HG02759 (cell line): Measurements from ENCODE around the gene PRMT5.

ENCODE experiments used
- ATAC-seq: cut with Tn5 transposase; IDR thresholded peaks from one replicate; pipeline ENCODE4 v1.9.1; 2021; ENCODE audit warnings: mild to moderate bottlenecking, moderate library complexity; ENCODE audit not compliant: unreplicated experiment

The PRMT5 gene

GRCh38 chr14:22898302-22899090 lies 30.7 kb downstream of the PRMT5 start:
- no peak for ATAC-seq

- no peak for ATAC-seq
These were observed 31.8 kb downstream of the PRMT5 start for GRCh38 chr14:22897357-22897756.

DNA sequence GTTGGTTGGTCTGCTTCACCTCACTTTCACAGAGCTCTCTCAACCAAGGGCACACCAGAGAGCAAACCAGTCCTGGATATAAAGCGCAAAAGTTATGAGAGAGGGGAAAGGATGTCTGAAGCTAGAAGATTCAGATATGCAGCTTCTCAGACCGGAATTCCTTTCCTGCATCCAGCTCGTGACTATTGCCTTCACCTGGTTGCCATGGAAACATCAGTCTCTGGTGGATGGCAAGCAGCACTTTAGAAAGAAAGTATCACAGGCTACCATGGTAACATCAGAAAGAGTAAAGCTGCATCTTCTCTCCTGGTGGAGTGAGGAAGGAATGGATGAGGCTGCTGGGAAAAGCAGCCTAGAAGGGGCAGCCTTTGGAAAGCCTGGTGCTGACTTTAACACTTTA lies 32.4 kb downstream of the PRMT5 start:
- ATAC-seq, result no peak

DNA sequence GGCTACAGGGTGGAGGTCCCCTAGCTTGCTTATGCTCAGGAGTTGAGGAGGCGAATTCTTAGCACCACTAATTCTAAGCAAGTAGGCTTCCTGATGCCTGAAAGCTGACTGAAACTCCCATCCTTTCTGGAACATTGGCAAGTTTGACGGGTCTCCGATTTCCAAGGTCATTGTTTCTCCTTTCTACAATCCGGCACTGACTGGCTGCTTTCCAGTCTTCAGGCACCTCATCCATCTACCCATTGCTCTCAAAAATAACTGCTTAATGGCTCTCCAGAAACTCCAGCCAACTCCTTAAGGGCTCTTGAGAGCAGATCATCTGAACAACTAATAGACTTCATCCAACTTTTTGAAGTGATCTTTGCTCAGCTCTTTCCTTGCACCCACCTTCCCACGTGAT lies 32.8 kb downstream of the PRMT5 start:
- ATAC-seq, result no peak

DNA sequence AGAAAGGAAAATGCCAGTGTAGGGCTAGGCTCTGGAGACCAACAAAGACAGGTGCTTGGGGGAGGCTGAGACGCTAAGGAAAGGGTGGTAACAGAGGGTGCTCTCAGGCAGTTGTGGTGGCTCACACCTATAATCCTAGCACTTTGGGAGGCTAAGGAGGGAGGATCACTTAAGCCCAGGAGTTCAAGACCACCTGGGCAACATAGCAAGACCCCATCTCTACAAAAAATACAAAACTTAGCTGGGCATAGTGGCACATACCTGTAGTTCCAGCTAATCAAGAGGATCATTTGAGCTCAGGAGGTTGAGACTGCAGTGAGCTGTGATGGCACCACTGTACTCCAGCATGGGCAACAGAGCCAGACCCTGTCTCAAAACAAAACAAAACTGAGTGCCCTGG lies 33.8 kb downstream of the PRMT5 start:
- no peak for ATAC-seq

GRCh38 chr14:22893706-22894105 lies 35.5 kb downstream of the PRMT5 start:
- ATAC-seq, result no peak

DNA sequence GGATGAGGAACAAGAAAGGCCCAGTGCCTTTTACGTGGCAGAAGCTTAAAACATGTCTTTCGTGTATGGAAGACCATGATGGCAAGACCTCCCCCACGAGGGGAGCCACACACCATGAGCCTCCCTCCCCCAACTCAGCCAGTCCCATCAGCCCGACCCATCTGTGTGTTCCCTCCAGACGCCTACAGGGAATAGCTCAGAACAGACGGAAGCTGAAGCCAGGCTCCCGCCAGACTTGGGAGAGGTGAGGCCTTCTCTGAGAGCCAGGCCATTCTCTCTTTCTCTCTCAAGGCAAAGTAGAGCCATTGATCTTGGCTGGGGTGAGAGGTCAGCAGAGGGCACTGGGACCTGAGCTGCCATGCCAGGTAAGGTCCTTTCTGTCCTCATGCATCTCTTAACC lies 36.7 kb downstream of the PRMT5 start:
- no peak for ATAC-seq

DNA sequence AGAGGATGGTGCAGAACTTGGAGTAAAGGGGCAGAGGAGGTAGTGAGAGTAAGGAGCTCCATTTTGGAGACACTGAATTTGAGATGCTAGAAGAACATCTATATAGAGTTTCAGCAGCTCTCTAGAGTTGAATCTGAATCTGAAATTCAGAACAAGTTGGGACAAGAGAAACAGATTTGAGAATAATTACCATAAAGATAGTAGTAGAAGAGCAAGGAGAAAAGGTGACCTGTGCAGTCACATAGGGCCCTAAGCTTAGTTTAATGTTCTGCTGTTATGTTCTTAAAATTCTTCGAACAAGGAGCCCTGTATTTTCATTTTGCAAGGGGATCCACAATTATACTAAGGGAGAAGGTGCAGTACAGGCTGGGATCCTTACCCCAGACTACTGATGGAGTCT lies 38.8 kb downstream of the PRMT5 start:
- no peak for ATAC-seq

- no peak for ATAC-seq
These were observed 40.5 kb downstream of the PRMT5 start for GRCh38 chr14:22888662-22889061.

GRCh38 chr14:22887990-22888378 lies 41.2 kb downstream of the PRMT5 start:
- ATAC-seq, result peak; percentile 52

DNA sequence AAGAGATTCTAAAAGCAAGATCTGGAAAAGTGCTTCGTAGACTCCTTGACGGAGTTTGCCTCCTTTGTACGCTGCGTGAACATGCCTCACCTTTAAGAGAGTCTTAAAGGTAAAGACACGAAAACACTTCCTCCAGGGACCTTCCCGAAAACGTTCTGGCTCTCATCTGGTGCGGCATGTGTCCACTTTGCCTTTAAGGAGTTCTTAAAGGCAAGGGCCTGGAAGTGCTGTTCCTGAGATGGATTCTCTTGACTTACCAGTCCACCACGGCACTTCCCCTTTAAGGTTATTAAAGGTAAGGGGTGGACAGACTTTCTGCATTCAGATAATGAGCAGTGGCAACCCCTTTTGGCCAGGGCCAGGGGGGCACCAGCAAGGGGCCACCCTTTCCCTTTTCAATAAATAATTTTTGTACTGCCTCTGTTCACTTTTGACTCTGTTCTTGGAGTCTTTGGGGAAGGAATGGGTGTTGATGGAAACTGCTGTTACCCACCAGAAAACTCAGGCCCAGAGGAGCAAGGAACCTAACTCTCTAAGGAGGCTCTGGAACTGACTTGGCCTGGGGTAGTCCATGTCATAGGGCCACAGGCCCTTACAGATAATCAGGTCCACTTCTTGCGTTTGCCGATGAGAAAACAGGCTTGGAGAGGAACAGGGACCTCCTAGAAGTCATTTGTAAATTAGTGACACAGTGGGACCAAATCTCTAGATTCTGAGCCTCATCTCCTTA lies 41.8 kb downstream of the PRMT5 start:
- peak; percentile 32 for ATAC-seq

- peak; percentile 69 for ATAC-seq
These were observed 42.5 kb downstream of the PRMT5 start for GRCh38 chr14:22886500-22887259.

DNA sequence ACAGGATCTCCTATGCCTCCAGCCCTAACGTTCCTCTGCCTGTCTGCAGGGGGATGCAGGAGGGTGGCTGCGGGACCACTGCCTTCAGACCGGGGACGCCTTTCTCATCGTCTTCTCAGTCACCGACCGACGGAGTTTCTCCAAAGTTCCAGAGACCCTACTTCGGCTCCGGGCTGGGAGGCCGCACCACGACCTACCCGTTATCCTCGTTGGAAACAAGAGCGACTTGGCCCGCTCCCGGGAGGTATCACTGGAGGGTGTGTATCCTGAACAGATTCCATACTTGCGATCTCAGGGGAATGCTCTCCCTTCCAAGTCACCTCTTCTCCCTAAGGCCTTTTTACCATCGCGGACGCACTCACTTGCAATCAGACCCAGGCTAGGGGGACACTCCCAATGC lies 43.2 kb downstream of the PRMT5 start:
- no peak for ATAC-seq

DNA sequence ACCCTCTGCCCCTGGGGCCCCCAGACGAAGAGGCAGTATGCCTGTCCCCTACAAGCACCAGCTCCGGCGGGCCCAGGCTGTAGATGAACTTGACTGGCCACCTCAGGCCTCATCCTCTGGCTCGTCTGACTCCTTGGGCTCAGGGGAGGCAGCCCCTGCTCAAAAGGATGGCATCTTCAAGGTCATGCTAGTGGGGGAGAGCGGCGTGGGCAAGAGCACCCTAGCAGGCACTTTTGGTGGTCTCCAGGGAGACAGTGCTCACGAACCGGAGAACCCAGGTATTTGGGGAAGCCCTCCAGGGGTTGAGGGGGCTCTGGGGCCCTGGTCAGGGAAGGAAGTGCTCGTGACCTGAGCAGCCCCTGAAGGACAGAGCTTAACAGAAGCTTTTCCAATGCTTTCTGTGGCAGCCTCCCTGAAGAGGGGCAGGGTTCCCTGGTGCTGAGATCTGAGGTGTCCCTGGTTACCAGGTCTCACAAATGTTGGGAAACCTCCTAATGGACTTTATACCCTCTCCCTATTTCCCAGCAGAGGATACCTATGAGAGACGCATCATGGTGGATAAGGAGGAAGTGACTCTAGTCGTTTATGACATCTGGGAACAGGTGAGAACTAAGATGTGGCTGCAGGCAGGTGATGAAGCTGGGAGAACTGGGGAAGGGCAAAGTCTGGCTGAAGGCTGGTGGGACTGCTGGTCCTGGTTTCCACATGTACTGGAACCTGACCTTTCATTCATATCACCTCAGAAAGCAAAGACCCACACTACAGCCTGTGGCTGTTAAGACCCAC lies 44.2 kb downstream of the PRMT5 start:
- ATAC-seq, result no peak

DNA sequence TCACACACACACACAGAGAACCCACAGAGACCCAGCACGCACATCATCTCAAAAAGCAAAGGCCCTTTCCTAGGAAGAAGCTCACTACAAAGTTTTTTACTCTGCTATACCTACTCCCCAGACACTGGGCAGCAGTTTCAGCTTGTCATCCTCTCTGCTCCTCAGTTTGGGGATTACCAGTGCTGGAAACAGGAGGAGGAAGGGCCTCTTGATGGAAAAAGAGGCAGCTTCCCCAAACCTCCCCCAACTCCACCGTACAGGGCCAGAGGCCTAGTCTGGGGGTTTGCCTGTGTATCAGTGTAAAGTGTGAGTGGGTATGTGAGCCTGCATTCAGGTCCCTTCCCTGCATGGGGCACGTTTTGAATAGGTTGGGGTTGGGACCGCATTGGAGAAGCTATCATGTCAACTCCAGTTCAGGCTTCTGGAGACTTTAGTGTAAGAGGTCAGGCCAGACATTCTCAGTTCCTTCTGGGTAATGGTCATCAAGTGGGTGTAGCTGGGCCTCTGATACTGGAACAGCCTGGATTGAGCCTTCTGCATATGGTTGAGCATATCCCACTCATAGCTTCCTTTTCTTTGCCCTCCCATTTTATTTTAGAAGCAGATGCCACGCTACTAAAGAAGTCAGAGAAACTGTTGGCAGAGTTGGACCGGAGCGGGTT lies 45.0 kb downstream of the PRMT5 start:
- ATAC-seq, result no peak

DNA sequence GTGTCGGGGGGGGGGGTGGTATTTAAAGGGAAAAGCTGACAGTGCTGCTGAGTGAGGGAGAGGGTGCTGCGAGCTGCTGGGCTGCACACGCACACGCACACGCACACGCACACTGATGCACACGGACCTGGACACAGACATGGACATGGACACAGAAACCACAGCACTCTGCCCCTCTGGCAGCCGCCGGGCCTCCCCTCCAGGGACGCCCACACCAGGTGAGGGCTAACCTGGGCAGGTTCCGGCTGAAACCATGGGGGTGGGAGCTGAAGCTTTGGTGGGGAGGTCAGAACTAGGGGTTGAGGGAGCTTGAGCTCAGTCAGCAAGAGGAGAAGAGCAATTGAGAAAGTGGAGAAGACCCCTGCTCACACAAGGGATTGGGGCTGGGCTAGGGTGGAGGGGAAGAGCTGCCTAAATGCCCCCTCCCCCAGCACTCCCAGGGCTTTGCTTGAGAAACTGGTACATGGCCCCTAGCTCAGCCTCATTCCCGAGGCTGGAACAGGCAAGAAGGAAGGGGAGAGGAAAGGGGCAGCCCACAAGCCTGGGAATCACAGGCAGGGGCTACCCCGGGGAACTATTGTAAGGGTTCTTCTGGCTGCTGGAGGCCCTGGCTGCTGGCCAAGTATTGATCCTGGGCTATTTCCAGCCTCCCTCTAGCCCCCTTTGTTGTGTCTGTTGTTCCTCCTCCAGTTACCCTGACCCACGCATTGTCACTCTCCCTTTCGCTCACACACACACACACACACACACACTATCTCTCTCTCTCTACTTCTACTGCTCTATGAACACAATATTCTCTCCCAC lies 45.8 kb downstream of the PRMT5 start, which contains the start of gene REM2:
REM2 (plus strand) TSS at position 50 of the 804 bp plus-strand sequence; CDS start at position 116, 66 bp downstream.
- ATAC-seq, result no peak

DNA sequence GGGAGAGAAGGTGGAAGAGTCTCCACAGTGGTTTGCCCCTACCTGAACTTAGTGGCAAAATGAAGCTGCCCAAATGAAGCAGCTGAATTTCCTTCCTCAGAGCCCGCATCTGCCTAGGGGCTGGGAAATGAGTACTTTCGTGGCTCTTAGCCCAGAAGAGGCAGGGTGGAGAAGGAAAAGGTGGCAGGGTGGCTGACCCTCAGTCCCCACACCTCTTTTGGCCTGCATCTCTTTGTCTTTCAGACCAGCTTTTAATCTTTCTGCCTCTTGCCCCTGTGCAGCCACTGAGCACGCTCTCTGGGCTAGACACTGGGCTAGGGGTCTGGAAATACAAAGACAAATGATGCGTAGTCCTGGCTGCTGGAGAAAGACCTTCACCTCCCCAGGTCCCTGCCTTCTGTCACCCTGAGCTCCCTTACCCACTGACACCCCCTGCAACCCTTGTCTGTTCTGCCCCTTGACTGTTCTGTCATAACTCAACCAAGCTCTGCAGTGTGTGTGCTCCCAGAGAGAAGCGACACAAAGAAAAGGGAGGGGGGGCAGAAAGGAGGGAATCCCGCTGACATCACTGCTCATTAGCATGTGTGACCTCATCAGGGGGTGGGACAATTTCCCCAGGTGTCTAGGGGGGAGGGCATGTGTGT lies 46.5 kb downstream of the PRMT5 start:
- ATAC-seq, result no peak

DNA sequence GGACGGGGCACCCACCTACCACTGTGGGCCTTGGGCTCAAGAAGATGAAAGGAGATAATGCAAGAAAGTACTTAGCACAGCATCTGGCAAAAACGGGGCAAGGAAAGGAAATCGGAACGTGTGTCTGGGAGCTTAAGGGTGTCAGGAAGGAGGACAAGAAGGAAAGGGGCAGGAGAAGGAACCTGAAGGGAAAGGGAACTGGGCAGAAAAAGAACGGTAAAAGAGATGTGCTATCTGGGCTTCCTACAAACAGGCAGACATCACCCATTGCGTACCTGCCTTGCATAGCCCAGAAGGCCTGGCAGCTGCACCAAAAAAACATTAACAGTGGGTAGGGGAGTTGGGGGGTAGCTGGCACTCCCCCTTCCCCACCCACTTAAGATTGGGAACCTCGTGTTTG lies 47.1 kb downstream of the PRMT5 start:
- no peak for ATAC-seq
